Upper lobe of left lung (tissue), 4 donors: Measurements from ENCODE around the gene EIPR1.

Experiments used
- CTCF ChIP-seq, 6 experiments: fragments of 450-650 bp in 4 of 6; fragments of 200-600 bp in 2 of 6; sonication (generic) in 2 of 6; IDR thresholded peaks; one replicate each; pipeline ENCODE4 v1.5.1; 2016 to 2019; ENCODE audit warnings: antibody characterized with exemption in 6 of 6
- EP300 ChIP-seq, 4 donors: sonication (generic); formaldehyde crosslinking; IDR thresholded peaks; one replicate each; pipeline ENCODE4 v1.5.1; 2017; ENCODE audit warnings: antibody characterized with exemption in 4 of 4, control low read depth in 2 of 4
- POLR2A ChIP-seq, 4 donors: fragments of 450-650 bp; IDR thresholded peaks; one replicate each; pipeline ENCODE4 v1.5.1; 2016 to 2017; ENCODE audit warnings: antibody characterized with exemption in 4 of 4, mild to moderate bottlenecking in 2 of 4
- POLR2AphosphoS5 ChIP-seq, 2 donors: sonication (generic); formaldehyde crosslinking; IDR thresholded peaks; one replicate each; pipeline ENCODE4 v1.5.1; 2017; ENCODE audit warnings: antibody characterized with exemption in 2 of 2

DNA sequence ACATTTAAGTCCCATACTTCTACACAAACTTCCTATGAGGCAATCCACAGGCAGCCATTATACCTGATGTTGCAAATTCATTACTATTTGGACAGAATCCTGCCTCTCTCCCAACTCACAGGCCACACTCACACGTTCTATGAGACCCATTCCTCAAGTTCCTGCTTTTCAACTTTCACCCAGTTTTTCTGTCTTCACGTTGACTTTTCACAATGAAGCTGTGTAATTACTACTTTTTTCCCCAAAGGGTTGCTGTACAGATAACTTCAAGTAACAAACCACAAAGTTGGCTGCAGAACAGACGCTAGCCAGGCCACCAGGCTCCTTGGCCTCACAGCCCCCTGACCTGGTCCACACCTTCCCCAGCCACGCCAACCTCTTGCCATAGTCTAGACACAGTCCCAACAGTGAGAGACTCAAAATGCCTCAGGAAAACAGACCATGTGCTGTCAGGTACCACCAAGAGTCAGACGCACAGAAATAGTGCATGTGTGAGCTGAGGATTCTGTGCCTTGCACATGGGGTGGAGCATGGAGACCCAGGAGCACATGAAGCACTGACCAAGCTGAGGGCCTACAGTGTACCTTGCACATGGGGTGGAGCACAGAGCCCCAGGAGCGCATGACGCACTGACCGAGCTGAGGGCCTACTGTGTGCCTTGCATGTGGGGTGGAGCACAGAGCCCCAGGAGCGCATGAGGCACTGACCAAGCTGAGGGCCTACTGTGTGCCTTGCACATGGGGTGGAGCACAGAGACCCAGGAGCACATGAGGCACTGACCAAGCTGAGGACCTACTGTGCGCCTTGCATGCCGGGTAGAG, 61.0 kb downstream of the EIPR1 start:
- TF ChIP-seq POLR2AphosphoS5 (IDR thresholded peaks at IDR 0.05): no peak
- TF ChIP-seq POLR2A (IDR thresholded peaks at IDR 0.05): no peak
- TF ChIP-seq CTCF (IDR thresholded peaks at IDR 0.05): no peak
- TF ChIP-seq EP300 (IDR thresholded peaks at IDR 0.05): no peak
